Activated CD8-positive, alpha-beta memory T cell treated with anti-CD3 and anti-CD28 coated beads for 4 hours (primary cell): ENCODE data around the gene RGCC.

Source experiments
- DNase-seq, 2 donors: peaks; one replicate each; pipeline ENCODE4 v3.0.0-alpha.2; 2020; ENCODE audit warnings: low read depth in 2 of 2

Gene RGCC

DNA sequence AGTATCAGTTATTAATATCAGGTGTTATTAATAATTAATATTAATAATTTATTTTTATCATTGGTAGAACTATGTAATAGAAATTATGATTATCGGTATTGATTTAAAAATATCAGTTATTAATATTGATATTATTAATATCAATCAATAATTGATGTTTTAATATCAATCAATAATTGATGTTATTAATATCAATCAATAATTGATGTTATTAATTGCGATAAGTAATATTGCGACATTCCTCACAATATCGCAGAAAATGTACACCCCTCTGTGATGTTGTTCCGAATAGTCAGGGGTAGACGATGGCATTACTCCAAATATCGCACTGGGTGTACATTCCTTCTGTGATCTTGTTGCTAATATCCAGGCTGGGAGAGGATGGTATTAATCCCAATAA lies 3.7 kb upstream of the RGCC start:
- DNase-seq = no peak

DNA sequence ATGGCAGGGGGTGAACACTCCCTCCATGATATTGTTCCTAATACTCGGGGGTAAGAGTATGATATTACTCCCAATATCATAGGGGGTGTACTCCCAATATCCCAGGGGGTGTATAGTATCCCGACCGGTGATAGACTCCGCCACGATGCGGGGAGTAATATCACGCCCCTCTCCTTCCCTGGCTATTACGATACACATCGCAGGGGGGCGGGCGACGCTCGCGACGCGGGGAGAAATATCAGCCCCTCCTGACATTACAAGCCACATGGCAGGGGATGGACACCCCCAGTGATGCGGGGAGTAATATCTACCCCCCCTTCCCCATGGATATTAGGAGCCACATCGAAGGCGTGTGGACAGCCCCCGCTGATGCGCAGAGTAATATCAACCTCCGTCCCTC lies 3.2 kb upstream of the RGCC start:
- DNase-seq = no peak

DNA sequence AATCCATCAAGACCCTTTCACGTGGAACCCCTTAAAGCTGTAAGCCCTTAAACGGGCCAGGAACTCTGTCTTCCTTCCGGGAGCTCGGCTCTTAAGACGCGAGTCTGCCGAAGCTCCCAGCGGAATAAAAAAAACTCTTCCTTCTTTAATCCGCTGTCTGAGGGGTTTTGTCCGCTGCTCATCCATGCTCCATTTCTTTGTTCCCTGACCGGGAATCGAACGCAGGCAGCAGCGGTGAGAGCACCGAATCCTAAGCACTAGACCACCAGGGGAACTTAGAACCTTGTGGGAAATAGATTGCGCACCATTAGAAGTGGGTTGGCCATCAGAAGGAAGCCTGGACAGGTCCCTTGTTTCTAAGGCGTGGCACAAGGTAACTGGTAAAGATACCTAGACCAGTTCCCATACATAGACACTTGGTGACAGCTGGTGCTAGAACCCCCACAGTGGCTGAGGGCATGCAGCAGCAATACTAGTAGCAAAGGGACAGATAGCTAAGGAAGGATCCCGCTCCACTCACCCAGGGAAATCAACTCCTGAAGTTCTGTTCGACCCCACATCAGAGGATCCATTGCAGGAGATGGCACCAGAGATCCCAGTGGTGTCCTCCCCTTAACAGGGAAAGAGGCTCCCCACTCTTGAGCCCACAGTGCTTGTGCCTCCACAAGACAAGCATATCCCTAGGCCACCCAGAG lies 1.5 kb upstream of the RGCC start:
- DNase-seq = no peak

DNA sequence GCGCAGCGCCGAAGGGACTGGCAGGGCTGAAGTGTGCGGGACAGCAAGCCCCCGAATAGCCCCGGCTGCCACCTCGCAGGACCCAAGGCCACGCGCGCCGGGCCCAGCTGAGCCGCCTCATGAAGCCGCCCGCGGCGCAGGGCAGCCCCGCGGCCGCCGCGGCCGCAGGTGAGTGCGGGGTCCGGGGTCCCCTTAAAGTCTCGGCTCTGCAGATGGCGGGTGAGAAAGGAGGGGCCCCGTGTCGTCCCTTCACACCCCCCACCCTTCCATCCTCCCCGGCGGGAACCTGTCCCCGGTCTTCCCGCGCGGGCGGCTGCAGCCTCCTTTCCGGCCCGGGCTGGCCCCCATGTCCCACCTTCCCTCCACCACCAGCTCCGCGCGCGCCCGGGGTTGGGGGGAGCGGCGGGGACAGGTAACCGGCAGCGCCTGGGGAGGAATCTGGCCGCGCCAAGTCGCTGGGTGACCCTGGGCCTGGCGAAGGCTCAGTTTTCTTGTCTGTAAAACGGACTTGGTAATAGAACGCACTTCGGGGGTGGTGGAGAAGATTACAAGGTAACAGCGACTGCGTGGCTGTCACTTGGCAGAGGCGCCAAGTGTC lies 338 bp downstream of the RGCC start:
- DNase-seq = no peak

DNA sequence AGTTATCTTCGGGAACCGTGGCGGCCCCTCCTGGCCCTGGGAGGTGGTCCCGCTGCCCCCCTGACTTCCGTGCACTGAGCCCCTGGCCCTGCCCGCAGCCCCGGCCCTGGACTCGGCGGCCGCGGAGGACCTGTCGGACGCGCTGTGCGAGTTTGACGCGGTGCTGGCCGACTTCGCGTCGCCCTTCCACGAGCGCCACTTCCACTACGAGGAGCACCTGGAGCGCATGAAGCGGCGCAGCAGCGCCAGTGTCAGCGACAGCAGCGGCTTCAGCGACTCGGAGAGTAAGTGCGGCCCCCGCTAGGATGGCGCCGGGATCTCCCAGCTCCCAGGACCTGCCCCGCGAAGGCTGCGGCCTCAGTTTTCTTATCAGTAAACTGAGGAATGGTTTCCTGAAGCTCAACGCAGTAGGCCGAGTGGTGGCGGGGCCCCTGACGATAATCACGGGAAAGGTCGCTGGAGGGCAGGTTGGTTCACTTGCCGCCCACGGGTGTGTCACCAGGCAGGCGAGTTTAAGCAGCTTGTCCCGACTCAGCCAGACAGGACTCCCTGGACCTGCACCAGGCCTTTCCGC lies 924 bp downstream of the RGCC start:
- peak in 1 of 2 donors; percentile 32 for DNase-seq

DNA sequence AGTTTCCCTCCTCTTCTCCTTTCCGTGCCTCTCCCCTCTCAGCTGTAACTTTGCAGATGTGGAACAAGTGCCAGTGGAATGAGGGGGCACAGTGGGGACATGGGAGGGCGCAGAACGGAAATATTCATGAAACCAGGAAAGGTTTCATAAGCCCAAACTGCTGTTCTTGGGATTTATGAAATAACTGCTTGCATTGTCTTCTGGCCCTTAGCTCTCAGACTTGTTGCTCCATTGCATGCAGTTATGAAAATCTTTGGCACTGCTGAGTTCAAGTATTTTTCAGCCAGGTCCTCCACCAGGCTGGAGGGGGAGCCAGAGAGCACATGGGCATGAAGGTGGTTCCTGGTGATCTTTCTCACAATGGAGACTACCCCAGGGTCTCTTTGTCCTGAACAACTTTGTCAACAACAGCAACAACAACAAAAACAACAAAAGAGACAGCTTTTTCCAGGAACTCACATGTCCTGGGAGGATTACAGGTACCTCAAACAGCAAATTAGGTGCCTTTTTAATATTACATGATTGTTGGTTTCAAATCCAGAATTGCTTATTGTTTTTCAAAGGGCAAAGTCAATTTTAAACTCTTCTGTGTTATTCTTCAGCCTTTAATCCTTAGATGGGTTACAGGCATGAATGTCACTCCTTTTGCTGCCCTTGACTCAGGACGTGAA lies 1.5 kb downstream of the RGCC start:
- peak; percentile 33 to 41 for DNase-seq

DNA sequence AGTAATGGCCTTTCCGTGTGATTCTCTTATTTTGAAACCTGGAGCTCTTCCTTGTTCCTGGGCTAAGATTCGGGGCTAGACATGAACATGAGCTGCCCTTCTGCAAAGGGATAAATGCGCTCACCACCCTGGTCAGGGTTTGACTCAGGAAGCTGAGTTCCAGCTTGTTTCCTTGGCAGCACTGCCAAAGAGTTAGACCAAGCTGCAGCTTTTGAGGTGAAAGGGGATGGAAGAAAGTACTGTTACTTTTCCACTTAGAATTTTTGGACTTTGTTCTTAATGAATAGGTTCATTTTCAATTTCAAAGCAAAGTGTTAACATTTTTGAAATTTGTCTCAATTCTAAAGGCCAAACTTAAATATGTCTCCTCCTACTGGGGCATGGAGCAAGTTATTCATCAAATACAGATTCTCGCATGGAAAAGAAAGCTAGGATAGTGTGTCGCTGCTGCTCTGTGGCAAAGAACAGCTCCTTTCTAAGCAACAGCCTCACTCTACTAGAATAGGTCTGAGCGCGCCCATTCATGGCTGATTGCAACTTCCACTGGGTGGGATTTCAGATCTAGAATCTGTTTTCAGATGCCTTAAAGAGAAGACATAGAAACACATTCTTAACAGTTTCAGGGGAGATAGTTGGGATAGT lies 2.2 kb downstream of the RGCC start:
- no peak for DNase-seq

DNA sequence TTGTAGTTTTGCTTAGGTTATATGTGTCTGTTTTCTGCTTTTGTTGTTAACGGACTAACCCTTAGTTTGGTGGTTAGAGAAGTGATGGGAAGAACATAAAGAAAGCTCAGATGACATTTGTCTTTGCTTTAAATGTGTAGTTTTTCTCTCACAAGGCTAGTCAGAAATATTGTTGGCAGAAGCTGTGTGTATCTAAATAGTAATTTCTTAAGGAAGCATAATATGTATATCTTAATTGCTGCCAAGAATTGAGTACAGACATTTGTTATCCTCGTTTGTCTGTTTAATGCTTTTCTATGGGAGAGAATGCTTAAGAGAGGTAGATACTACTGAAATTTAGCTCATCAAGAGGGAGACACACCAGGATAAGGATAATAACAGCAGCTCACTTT lies 2.7 kb downstream of the RGCC start:
- no peak for DNase-seq

DNA sequence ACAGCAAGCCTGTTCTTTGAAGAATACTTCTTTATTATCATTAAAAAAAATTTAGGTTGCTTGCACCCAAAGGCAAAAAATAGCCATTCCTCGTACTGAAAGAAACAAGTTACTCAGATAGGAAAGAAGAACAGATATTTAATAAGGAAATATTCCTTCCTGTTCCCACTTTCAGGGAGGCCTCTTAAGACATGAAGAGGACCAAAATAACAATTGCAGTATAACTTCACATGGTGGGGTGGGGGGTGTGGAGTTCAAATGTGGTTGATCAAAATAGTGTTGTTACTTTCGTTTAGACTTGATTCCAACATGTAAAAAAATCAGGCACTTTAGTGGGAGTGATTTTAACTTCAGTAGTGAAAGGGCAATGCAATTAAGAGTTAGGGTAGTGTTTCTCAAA lies 3.6 kb downstream of the RGCC start:
- no peak for DNase-seq

DNA sequence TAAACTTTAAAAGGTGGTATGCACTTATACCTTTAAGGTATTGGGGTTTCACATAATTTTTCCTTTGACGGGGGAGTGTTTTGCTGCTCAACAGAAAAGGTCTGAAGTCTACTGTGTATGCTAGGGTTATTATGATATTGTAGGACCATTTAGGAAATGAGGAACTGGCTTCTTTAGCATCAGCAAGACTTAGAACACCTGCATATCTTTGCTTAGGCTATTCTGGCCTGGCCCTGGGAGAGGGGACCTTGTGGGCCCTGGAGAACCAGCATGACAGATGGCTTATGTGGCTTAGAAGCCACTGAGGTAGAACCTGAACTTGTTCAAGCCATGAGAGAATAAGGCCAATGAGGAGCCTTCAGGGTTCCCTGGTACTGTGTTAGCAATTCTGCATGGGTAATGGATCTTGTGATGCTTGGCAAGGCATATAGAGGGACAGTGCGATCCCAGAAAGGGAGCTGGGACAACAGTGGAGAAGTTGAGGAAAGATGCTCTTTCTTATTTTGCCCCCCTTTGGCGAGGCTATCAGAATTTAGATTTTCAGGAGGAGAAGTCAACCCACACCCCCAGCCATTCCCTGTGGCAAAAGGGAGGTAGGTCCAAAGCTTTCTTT lies 4.3 kb downstream of the RGCC start:
- no peak for DNase-seq

DNA sequence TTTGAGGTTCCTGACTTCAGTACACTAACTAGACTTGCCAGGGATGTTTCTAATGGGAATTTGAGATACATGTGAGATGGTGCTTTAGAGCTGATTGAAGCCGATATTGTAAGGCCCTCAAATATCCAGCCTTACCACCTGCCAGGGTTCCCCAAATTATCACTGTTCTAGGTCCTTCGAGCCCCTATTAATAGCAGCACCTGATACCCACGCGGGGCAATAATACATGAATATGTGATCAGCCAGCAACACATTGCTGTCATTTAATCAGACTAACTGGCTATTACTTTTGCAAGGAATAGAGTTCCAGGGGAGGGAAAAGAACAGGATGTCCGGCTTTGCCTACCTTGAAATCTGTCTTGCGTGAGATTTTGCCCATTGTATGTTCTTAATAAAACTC lies 5.1 kb downstream of the RGCC start:
- no peak for DNase-seq

DNA sequence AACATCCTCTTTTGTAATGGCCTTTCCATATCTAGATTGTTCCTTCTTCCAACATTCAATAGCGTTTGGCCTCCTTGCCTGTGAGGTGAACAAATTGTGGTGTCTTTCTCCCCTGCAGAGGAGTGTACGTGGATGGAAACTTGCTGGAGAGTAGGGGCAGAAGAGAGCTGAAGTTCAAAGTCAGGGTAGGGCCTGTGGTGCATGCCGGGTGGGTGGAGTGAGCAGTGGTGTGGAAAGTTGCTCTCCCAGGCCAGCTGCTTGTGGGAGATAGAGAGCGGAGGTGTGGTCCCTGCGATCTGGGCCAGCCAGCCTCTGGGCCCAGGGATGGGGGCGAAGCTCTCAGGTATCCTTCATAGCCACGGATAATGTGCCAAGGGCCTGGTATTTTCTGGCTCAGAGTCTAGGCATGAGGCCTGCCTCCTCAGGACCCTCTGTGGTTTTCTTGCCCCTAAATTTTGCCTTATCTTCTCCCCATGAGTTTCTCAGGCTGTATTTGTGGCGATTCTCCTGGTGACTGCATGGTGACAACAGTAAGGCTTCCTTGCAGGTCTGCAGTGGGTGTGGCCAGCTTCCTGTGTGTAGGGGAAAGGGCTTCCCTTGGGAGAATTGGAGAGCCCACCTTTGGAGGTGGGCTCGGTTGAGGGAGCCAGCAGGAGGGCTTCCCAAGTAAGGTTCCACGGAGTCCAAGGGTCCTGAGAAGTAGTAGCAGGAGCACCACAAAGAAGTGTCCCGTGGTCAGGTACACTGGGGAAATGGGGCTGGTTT lies 6.7 kb downstream of the RGCC start:
- DNase-seq = peak in 1 of 2 donors; percentile 38

DNA sequence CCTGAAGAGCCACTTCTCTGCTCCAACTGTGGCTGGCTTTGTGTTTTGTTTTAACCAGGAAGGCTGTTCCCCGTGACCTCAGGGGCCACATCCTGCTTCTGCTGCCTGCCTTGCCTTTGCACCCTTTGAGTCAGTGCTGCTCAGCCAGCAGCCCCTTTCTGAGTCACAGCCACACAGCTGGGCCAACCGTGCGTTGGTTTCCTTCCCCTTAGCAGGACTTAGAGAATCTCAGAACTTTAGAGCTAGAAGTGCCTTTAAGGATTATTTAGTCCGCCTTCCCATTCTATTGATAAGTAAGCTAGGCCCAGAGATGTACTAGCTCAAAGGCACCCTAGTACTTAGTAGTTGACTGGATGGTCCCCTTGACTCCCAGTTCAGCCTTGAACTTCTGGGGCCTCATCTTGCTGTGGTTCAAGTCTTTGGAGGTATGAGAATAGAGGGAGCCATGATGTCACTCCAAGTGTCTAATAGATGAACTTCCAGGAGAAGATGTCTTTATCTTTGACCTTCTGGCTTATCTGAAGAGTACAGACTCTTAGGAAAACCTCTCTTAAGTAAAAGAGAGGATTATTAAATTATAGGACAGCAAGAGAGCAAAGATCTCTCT lies 8.0 kb downstream of the RGCC start:
- DNase-seq = peak; percentile 66 to 81

DNA sequence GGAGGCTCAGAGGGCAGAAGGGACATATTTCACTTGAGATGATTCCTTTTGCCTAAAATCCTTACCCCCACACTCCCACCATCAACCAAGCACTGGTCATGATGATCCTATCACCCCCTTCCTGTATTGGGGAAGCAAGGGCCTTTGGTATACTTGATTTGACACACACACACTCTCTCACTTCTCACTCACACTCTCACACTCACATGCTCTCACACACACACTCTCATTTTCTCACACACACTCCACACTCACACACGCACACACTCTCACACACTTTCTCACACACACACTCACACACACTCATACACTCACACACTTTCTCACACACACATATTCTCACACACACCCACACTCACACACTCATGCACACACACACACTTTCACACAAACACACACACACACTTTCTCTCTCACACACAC lies 8.6 kb downstream of the RGCC start:
- no peak for DNase-seq

DNA sequence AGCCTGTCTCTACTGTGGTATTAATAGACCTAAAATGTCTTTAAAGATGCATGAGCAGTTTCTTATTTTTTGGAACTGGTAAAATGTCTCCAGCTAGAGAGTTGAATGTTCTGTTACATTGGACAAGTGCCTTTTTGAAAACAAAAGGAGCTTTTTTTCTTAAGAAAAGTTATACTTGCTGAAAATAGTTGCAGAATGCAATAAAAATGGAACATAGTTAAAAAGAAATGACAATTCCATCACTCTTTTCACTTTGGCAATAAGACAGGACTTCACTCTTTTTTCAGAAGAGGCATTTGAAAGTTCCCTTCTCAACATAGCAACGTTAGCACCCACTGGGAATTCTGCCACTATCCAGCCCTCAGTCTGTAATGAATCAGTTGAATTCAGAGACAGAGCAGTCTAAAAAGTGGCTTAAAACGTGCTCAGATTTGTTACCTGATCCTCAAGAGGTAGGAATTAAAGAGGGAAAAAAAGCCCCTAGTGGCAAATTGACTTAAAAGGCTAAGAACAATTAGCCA lies 10.1 kb downstream of the RGCC start:
- no peak for DNase-seq

DNA sequence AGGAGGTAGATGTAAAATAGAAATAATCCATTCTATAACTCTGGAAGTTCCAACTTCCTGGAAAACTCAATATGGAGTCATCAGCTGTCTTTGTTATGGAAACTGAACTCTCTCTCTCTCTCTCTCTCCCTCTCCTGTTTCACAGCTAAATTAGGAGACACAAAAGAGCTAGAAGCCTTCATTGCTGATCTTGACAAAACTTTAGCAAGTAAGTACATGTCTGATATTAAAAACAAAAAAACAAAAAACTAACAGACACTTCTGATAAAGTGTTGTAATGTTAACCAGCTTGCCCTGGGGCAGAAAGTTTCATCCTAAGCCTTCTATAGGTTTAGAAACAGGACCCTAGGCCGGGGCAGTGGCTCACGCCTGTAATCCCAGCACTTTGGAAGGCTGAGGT lies 11.3 kb downstream of the RGCC start:
- DNase-seq = no peak

DNA sequence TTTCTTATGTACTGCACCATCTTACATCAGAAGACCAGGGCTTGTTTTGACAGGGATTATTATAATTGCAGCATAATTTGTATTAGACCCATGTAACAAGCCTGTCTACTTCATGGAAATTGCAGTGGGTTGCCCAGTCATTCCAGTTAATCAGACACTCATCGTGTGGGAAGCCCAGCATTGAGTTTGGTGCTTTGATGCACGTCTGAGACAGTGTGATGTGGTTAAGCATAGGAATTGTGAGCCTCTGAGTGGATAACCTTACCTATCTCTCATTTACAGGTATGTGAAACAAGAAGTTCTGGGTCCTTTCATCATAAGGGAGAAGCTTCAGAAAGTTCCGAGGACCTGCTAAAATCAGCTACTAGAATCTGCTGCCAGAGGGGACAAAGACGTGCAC lies 12.8 kb downstream of the RGCC start:
- DNase-seq = peak in 1 of 2 donors; percentile 52

DNA sequence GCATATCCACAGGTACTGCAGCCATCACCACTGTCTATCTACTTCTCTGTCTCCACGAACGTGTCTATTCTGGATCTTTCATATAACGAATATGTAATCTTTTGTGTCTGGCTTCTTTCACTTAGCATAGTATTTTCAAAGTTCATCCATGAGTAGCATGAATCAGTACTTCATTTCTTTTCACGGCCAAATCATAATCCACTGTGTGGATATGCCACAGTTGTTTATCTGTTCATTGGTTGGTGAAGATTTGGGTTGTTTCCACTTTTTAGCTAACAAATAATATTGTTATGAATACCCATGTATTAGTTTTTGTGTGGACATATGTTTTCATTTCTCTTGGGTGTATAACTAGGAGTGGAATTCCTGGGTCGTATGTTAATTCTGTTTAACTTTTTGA lies 14.4 kb downstream of the RGCC start:
- no peak for DNase-seq

DNA sequence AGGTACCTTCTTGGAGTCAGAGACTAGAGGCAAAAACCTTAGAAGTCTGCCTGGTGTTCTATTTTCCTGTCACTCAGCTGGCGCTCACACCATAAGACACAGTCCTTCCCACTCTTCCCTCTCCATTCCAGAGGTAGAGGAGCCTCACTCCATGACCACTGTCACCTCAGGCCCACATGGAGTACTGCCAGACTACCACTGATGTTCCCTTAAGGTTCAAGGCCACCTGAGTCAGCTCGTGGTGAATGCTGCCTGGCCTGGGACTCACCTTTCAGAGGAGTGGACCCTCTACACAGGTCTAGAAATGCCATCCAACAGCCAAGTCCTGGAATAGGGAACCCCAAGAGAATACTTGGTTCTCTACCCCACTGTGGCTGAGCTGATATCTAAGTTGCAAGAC lies 29.9 kb downstream of the RGCC start:
- no peak for DNase-seq

DNA sequence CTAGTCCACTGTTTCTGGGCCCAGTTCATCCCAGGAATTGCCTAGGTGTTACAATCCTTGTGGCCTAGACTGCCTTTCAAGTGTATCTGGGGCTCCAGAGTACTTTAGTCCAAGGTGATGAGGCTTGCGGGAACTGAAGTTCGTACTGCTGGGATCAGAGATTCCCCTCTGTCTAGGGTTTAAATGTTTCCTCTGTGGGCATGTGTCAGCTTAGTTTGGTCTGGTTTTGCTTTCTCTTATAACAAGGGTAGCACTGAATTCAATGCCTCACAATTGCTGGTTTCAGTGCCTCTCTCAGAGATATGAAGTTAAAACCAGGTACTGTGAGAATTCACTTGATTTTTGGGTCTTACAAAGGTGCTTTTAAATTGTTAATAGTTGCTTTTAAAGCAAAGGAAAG lies 30.8 kb downstream of the RGCC start:
- no peak for DNase-seq
